Endothelial cell (in vitro differentiated cells): ENCODE results near the gene MCOLN1. TPM values are rescaled to one million over a fixed set of nuclear protein-coding genes. Genes with fewer than 3 reads are reported as not detected.
"Not testable (repeated sequence)": the region's sequence is repeated elsewhere in the genome, so short reads cannot be mapped to it uniquely, and the experiment has no call there.

Experiments used
- DNase-seq: peaks from one replicate; pipeline ENCODE4 v3.0.0; 2021; ENCODE audit warnings: low spot score
- H3K27ac Mint-ChIP-seq: one replicate; pipeline ENCODE4 v1.8.0; 2021; ENCODE audit warnings: mixed read lengths, inconsistent platforms; ENCODE audit not compliant: unreplicated experiment
- H3K27me3 Mint-ChIP-seq: one replicate; pipeline ENCODE4 v1.8.0; 2021; ENCODE audit warnings: mild to moderate bottlenecking, moderate library complexity, mixed read lengths, inconsistent platforms; ENCODE audit not compliant: unreplicated experiment
- H3K36me3 Mint-ChIP-seq: one replicate; pipeline ENCODE4 v1.8.0; 2021; ENCODE audit warnings: mild to moderate bottlenecking, low read depth, mixed read lengths, inconsistent platforms; ENCODE audit not compliant: unreplicated experiment
- H3K4me1 Mint-ChIP-seq: one replicate; pipeline ENCODE4 v1.8.0; 2021; ENCODE audit warnings: mild to moderate bottlenecking, mixed read lengths, inconsistent platforms; ENCODE audit not compliant: unreplicated experiment
- H3K4me3 Mint-ChIP-seq: one replicate; pipeline ENCODE4 v1.8.0; 2021; ENCODE audit warnings: mild to moderate bottlenecking, mixed read lengths, inconsistent platforms; ENCODE audit not compliant: unreplicated experiment
- H3K9me3 Mint-ChIP-seq: one replicate; pipeline ENCODE4 v1.8.0; 2021; ENCODE audit warnings: mixed read lengths, inconsistent platforms; ENCODE audit not compliant: unreplicated experiment
- total RNA-seq: library from RNA; stranded (reverse); fragmentation: NEBNext Ultra II Directional; extraction: Animal tissue kit (Norgen Biotek cat#: 25700); gene quantifications from one replicate; pipeline ENCODE4 v1.2.1, GENCODE V29; 2021; ENCODE audit not compliant: unreplicated experiment
- TF ChIP-seq, protein P1 (sequence below): fragments of 200-600 bp; sonication (generic); IDR thresholded peaks from one replicate; pipeline ENCODE4 v1.5.0; 2021; ENCODE audit warnings: antibody characterized with exemption; ENCODE audit not compliant: unreplicated experiment

Gene MCOLN1
- total RNA-seq, 1 donor from 2014 or later: 24.2 TPM

DNA sequence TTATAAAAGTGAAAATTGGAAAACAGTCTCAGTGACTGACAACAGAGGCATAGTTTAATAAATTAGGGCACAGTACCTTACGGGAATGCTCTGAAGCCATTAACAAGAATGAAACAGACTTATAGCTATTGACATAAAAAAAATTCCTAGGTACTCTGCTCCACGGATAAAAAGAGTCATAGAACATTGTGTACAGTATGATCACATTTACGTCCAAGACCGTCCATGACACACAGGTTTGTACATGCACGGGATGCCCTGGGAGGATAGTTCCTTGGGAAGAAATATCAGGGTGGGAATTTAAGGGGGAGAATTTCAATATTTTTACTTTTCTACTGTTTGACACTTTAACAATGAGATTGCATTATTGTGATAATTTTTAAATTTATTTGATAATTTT, 48.3 kb downstream of the MCOLN1 start:
- Mint-ChIP-seq H3K9me3 (no peaks in the 10 kb centered on the region), H3K36me3 (no peaks in the 10 kb centered on the region)
- TF ChIP-seq, protein P1, sequence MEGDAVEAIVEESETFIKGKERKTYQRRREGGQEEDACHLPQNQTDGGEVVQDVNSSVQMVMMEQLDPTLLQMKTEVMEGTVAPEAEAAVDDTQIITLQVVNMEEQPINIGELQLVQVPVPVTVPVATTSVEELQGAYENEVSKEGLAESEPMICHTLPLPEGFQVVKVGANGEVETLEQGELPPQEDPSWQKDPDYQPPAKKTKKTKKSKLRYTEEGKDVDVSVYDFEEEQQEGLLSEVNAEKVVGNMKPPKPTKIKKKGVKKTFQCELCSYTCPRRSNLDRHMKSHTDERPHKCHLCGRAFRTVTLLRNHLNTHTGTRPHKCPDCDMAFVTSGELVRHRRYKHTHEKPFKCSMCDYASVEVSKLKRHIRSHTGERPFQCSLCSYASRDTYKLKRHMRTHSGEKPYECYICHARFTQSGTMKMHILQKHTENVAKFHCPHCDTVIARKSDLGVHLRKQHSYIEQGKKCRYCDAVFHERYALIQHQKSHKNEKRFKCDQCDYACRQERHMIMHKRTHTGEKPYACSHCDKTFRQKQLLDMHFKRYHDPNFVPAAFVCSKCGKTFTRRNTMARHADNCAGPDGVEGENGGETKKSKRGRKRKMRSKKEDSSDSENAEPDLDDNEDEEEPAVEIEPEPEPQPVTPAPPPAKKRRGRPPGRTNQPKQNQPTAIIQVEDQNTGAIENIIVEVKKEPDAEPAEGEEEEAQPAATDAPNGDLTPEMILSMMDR: no peak

DNA sequence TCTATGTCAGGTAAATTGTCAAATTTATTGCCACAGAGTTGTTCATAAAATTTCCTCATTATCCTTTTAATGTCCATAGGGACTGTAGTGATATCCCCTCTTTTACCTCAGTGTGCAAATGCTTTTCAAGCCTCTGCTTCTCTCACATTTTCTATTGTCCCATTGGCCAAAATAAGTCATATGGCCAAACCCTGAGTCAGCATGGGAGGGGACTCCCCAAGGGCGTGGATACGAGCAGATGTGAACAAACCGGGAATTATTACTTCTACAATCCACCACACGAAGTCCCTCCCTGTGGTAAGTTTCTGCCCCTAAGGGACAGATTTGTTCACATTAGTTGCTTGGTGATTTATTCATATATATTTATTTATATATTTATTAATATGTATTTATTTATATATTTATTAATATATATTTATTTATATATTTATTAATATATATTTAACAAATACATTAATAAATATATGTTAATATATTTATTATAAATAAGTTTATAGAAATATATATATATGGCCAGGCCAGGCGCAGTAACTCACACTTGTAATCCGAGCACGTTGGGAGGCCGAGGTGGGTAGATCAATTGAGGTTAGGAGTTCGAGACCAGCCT, 53.1 kb downstream of the MCOLN1 start:
- DNase-seq: no peak
- TF ChIP-seq, protein P1: no peak
- H3K4me1 Mint-ChIP-seq: no peaks in the 10 kb centered on the region
- no peaks in the 10 kb centered on the region for H3K36me3 Mint-ChIP-seq
- no peak overlapping the region for H3K4me3 Mint-ChIP-seq
- H3K27ac Mint-ChIP-seq: no peak overlapping the region
- H3K9me3 Mint-ChIP-seq: no peaks in the 10 kb centered on the region
- H3K27me3 Mint-ChIP-seq: peaks cover 2% of the 10 kb centered on the region

More for the DNA sequence above, 48.3 kb downstream of the MCOLN1 start:
- Mint-ChIP-seq H3K27me3 (no peaks in the 10 kb centered on the region), H3K4me3 (no peak overlapping the region), H3K4me1 (no peaks in the 10 kb centered on the region), H3K27ac (no peak overlapping the region)
- DNase-seq: no peak

DNA sequence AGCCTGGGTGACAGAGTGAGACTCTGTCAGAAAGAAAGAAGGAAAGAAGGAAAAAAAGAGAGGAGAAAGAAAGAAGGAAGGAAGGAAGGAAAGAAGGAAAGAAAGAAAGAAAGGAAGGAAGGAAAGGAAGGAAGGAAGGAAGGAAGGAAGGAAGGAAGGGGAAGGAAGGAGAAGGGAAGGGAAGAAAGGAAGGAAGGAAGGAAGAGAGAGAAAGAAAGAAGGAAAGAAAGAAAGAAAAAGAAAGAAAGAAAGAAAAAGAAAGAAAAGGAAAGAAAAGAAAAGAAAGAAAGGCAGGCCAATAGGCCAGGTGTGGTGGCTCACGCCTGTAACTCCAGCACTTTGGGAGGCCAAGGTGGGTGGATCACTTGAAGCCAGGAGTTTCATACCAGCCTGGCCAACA, 55.0 kb downstream of the MCOLN1 start:
- not testable (repeated sequence) for H3K27me3 Mint-ChIP-seq, H3K9me3 Mint-ChIP-seq, H3K4me3 Mint-ChIP-seq, H3K27ac Mint-ChIP-seq, DNase-seq, H3K36me3 Mint-ChIP-seq, H3K4me1 Mint-ChIP-seq

DNA sequence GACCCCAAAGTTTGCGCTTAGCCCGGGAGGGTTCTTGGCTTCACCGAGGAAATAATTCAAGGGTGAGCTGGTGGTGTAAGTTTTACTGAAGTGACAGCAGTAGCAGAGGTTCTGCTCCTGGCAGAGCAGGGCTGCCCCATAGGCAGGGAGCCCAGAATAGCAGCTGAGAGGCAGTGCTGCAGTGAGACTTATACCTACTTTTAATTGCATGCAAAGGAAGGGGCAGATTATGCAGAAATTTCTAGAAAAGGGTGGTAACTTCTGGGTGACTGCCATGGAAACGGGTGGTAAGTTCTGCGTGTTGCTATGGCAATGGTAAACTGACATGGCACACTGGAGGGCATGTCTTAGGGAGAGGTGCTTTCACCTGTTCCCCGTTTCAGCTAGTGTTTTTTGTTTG, 55.7 kb downstream of the MCOLN1 start:
- Mint-ChIP-seq H3K27ac (no peak overlapping the region), H3K36me3 (no peaks in the 10 kb centered on the region), H3K4me1 (no peaks in the 10 kb centered on the region), H3K9me3 (no peaks in the 10 kb centered on the region), H3K4me3 (no peak overlapping the region), H3K27me3 (peaks cover 4% of the 10 kb centered on the region)
- no peak for DNase-seq
- TF ChIP-seq, protein P1: no peak

DNA sequence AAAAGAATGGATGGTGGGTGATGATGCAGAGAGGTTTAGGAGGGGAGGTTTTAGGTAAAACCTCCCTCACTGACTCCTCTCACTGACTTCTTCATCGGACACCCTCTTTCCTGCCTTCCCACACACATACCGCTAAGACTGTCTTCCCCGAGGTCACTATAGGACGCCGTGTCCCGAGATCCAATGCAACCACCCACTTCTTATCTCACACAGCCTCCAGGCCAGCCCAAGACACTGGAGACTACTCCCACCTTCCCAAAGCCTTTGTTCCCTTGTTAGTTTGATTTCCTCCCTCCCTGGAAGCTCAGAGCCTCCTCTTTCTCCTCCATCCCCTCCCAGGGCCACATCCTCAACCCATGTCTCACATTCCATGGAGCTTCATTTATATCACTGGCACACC, 56.8 kb downstream of the MCOLN1 start:
- no peaks in the 10 kb centered on the region for H3K9me3 Mint-ChIP-seq
- H3K27ac Mint-ChIP-seq: no peak overlapping the region
- peaks cover 4% of the 10 kb centered on the region for H3K27me3 Mint-ChIP-seq
- no peaks in the 10 kb centered on the region for H3K4me1 Mint-ChIP-seq
- no peaks in the 10 kb centered on the region for H3K36me3 Mint-ChIP-seq
- no peak for DNase-seq
- H3K4me3 Mint-ChIP-seq: no peak overlapping the region
- TF ChIP-seq, protein P1: no peak
